ENCODE results near the gene MYEF2.

DNA sequence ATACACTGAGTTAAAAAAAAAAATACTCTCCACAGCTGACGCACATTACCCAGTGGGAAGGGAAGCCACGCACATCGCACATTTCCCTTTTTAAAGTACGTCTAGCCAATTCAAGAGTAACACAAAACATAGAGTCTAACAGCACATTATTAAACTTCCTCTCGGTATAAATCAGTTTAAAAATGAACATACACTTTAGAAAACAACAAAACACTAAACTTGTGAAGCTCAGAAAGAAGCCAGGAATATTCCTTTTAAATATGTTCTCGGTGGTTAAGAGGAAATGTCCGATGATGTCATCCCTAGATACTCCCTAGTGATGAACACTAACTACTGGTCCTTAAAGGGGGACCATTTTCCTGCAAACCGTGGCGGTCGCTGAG, 721 bp downstream of the MYEF2 start:
- TF ChIP-seq, protein P1, sequence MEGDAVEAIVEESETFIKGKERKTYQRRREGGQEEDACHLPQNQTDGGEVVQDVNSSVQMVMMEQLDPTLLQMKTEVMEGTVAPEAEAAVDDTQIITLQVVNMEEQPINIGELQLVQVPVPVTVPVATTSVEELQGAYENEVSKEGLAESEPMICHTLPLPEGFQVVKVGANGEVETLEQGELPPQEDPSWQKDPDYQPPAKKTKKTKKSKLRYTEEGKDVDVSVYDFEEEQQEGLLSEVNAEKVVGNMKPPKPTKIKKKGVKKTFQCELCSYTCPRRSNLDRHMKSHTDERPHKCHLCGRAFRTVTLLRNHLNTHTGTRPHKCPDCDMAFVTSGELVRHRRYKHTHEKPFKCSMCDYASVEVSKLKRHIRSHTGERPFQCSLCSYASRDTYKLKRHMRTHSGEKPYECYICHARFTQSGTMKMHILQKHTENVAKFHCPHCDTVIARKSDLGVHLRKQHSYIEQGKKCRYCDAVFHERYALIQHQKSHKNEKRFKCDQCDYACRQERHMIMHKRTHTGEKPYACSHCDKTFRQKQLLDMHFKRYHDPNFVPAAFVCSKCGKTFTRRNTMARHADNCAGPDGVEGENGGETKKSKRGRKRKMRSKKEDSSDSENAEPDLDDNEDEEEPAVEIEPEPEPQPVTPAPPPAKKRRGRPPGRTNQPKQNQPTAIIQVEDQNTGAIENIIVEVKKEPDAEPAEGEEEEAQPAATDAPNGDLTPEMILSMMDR (IDR thresholded peaks at IDR 0.05; ENCODE audit: extremely low read depth in 1 of 2, insufficient read depth in 1 of 2, low read depth in 1 of 2, low read length in 2 of 2): no peak
- no peak for TF ChIP-seq EZH2 (IDR thresholded peaks at IDR 0.05; ENCODE audit: borderline replicate concordance, low read depth, low read length, severe bottlenecking)
- no peak for TF ChIP-seq POLR2AphosphoS5 (IDR thresholded peaks at IDR 0.05; ENCODE audit: insufficient read depth, low read depth, low read length)
- TF ChIP-seq POLR2A (IDR thresholded peaks at IDR 0.05; ENCODE audit: low read depth, low read length): no peak
- TF ChIP-seq, protein P2, sequence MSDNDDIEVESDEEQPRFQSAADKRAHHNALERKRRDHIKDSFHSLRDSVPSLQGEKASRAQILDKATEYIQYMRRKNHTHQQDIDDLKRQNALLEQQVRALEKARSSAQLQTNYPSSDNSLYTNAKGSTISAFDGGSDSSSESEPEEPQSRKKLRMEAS (IDR thresholded peaks at IDR 0.05; ENCODE audit: insufficient read depth, insufficient read length): no peak
- TF ChIP-seq JUN (IDR thresholded peaks at IDR 0.05; ENCODE audit: borderline replicate concordance, insufficient read depth, insufficient read length, low read depth): peak; percentile 86
- TF ChIP-seq FOS (IDR thresholded peaks at IDR 0.05; ENCODE audit: borderline replicate concordance, insufficient read depth, low read length): peak; percentile 12
